EH (cell line): Measurements from ENCODE around the gene FXYD5.

Experiments used
- DNase-seq: peaks from one replicate; pipeline ENCODE4 v3.0.0-alpha.2; 2015; ENCODE audit warnings: low read depth

The FXYD5 gene

GRCh38 chr19:35156673-35157014 is 2.1 kb downstream of the FXYD5 start:
- no peak for DNase-seq

GRCh38 chr19:35157431-35157830 is 2.9 kb downstream of the FXYD5 start:
- DNase-seq = no peak

DNA sequence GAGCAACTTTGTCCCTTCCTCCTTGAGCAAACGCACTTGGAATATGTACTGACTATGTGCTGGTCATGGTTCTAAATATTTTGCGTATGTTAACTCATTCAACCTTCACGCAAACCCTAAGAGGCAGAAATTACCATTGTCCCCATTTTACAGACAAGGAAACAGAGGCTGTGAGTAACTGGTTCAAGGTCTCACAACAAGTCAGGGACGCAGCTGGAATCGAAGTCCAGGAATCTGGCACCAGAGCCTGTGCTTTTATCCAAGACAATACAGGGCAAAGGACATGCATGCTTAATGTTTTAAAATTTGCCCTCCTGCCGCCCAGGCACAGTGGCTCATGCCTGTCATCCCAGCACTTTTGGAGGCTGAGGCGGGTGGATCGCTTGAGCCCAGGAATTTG is 5.1 kb downstream of the FXYD5 start:
- no peak for DNase-seq

- no peak for DNase-seq
Measured at GRCh38 chr19:35160629-35161433, 6.3 kb downstream of the FXYD5 start.

DNA sequence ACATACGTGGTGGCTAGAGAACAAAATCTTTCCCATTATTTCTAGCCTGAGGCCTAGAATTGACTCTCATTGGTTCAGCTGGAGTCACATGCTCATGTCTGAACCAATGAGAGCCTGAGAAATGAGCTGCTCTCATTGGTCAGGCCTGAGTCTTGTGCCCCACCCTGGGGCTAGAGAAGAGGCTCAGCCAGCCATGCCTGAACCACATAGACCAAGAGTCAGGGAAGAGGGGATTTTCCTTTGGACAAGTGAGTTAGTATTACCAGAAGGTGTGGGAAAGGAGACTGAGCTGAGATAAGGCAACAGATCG is 6.9 kb downstream of the FXYD5 start:
- no peak for DNase-seq

DNA sequence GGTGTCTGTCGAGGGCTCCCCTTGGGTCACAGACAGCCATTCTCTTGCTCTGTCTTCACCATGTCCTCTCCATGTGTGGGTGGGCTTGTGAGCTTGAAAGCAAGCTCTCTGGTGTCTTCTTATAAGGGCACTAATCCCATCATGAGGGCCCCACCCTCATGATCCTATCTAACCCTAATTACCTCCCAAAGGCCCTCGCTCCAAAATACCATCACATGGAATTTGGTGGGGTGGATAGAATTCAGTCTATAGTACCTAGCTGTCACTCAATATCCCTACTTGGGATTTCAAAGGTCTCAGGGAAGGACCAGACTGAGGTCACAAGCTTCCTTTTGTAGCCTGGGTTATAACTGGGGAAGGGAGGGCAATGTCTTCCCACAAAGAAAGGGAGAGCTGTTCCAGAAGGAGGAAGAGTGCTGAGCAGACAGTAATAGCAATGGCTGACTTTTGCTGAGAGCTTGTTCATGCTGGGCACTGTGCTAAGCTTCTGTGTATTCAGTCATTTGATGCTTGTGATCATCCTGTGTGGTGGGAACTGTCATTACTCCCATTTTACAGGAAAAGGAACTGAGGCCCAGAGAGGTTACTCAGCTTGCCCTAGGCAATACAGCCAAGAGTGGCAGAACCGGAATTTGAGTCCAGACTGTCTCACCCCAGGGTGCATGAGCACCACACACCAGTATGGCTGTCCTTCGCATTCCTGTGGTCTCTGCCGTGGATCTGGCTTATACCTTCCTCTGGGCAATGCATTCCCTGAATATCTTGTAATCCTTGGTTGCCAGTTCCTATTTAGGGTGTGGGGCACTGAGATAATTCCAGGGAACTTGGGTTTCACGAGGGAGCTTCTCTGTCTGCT is 8.2 kb downstream of the FXYD5 start:
- DNase-seq = peak; percentile 86

- DNase-seq = no peak
Measured at GRCh38 chr19:35164418-35164817, 9.9 kb downstream of the FXYD5 start.

GRCh38 chr19:35165200-35166058 is 10.9 kb downstream of the FXYD5 start:
- DNase-seq = no peak

GRCh38 chr19:35166100-35167063 is 11.8 kb downstream of the FXYD5 start:
- DNase-seq = no peak

DNA sequence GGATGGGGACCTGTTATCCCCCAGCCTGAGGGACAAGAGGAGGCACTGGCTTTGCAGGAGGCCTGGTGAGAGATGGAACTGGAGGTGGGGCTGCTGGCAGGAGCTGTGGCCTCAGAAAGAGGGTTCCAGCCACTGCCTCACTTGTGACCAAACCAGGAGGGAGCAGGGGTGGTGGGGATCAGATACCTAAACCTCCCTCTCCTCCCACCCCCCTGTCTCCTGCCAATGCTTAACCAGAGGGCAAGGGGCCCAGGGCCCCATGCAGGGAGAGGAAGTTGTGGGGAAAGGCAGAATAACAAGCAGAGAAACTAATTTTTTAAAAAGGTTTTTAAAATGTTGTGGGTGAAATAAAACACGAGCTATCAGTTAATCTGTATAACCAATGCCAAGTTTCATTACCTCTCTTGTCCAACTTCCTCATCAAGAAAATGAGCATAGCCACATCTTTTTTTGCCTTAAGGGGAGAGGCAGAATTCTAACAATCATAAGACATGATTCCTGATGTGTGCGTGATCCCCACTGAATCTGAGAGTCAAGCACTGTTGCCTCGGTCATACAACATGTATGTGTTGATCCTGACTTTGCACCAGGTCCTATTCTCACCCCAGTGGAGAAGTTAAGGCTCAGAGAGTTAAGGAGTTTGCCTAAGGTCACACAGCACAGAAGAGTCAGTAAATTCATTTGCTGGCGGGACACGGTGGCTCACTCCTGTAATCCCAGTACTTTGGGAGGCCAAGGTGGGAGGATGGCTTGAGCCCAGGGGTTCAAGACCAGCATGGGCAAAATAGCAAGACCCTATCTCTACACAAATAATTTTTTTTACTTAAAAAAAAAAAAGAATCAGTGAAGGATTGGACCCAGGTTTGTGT is 12.9 kb downstream of the FXYD5 start:
- no peak for DNase-seq

GRCh38 chr19:35168196-35168595 is 13.7 kb downstream of the FXYD5 start:
- DNase-seq = peak; percentile 59

DNA sequence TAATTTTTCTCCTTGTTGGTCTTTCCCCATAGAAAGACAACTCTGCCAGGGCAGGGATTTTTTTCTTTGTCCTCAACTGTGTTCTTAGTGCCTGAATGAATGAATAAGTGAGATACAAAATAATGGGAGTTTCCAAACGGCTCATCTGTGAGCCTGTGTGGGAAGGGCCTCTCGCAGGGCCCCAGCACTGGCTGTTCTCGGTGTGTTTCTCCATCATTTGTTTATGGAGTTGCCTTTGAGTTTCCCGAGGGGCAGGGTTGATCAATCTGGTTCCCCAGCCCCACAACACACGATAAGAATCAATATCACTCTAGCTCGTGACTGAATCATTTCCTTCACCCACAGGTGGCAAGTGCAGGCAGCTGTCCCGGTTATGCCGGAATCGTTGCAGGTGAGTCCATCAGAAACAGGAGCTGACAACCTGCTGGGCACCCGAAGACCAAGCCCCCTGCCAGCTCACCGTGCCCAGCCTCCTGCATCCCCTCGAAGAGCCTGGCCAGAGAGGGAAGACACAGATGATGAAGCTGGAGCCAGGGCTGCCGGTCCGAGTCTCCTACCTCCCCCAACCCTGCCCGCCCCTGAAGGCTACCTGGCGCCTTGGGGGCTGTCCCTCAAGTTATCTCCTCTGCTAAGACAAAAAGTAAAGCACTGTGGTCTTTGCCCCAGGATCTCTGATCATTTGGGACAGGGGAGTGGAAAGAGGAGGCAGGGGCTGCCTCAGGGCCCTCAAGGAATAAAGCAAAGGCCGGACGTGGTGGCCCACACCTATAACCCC is 14.9 kb downstream of the FXYD5 start:
- DNase-seq = no peak

- DNase-seq = no peak
Measured at GRCh38 chr19:35170359-35171061, 16.0 kb downstream of the FXYD5 start.

- DNase-seq = no peak
Measured at GRCh38 chr19:35171730-35172129, 17.2 kb downstream of the FXYD5 start.

DNA sequence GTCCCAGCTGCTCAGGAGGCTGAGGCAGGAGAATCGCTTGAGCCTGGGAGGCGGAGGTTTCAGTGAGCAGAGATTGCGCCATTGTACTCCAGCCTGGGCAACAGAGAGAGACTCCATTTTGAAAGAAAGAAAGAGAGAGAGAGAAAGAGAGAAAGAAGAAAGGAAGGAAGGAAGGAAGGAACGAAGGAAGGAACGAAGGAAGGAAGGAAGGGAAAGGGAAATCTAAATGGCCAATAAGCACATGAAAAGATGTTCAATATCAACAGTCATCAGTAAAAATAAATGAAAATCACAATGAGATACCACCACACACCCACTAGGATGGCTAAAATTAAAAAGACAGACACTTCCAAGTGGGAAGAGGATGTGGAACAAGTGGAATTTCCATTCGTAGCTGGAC is 19.7 kb downstream of the FXYD5 start:
- no peak for DNase-seq

- no peak for DNase-seq
Measured at GRCh38 chr19:35176181-35176570, 21.6 kb downstream of the FXYD5 start.

GRCh38 chr19:35177377-35178274 is 23.1 kb downstream of the FXYD5 start:
- no peak for DNase-seq

- no peak for DNase-seq
Measured at GRCh38 chr19:35178701-35179100, 24.2 kb downstream of the FXYD5 start.
